ENCODE results near the gene KCNMA1.

Gene KCNMA1

DNA sequence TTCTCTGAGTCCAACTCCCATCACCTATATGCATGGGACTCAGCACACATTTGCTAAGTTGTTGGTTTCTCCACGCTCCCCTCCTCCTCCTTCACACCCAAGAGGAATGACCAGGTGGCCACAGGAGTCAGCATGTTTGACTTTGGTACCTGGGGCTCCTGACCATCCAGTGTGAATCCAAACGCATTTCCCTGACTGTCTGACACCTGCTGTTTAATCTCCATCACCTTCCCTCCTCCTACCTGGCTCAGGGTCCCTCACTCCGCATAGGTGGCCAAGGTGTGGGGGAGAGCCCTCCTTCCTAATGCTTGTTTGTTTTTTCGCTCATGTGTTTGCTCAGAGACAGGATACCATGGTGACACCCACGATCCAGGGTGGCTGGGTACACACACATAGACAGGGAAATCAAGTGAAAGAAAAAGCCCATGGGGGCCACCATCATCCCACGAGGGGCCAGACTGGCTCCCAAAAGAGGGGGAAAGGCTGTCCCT is 194.9 kb downstream of the KCNMA1 start:
- H3K4me3 ChIP-seq (IDR thresholded peaks at IDR 0.05; ENCODE audit: insufficient read depth, low read depth, low read length): no peak overlapping the region
- no peaks in the 10 kb centered on the region for H3K27me3 ChIP-seq (ENCODE audit: insufficient read depth, low read depth)
- no peak overlapping the region for H3K4me2 ChIP-seq
- H3K36me3 ChIP-seq (ENCODE audit: insufficient read depth): no peaks in the 10 kb centered on the region
- H3K27ac ChIP-seq: no peak overlapping the region
- no peaks in the 10 kb centered on the region for H3K79me2 ChIP-seq (ENCODE audit: insufficient read depth, low read depth)
- H4K20me1 ChIP-seq (ENCODE audit: insufficient read depth): no peaks in the 10 kb centered on the region
- H3K4me1 ChIP-seq (ENCODE audit: low read depth, poor library complexity, severe bottlenecking): no peaks in the 10 kb centered on the region
- H2AFZ ChIP-seq (ENCODE audit: low read depth): no peak overlapping the region
- H3K9ac ChIP-seq: no peak overlapping the region
- TF ChIP-seq, protein P1, sequence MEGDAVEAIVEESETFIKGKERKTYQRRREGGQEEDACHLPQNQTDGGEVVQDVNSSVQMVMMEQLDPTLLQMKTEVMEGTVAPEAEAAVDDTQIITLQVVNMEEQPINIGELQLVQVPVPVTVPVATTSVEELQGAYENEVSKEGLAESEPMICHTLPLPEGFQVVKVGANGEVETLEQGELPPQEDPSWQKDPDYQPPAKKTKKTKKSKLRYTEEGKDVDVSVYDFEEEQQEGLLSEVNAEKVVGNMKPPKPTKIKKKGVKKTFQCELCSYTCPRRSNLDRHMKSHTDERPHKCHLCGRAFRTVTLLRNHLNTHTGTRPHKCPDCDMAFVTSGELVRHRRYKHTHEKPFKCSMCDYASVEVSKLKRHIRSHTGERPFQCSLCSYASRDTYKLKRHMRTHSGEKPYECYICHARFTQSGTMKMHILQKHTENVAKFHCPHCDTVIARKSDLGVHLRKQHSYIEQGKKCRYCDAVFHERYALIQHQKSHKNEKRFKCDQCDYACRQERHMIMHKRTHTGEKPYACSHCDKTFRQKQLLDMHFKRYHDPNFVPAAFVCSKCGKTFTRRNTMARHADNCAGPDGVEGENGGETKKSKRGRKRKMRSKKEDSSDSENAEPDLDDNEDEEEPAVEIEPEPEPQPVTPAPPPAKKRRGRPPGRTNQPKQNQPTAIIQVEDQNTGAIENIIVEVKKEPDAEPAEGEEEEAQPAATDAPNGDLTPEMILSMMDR (conservative IDR thresholded peaks at IDR 0.05; ENCODE audit: low read depth, low read length): no peak

DNA sequence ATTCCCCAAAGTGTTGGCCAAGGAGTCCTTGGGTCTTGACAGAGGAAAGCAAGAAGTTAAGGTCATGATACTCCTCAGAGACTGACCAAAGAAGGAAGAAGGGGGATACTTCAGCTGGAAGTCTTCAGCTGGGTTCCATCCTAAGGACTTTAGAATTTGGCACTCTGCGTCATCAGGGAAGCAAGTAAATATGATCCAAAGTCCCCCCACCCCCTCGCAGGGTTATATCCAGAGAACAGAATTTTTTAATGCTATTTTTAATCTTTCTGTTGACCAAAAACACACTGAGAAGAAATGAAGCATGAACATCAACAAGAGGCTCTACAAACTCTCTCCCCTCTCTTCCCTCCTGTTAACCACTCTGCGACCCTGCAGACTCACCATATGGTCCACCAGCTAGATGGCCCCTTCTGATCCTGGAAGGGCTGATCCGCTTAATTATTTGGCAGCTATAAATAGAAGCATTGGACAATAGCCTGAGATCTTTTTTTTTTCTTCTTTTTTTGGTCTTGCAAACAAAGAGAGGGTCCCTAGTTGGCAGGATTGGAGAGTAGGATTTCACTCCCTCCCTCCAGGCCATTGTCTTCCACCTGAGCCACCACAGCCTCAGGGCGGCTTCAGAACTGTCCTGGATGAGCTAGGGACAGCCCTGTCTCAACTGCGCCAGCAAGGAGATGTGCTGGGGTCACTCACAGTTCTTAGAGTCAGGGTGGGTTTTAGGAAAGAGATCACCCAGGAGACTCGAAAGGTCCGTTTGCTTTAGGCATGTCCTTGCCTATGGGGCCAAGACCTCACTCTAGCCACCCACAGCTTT is 196.0 kb downstream of the KCNMA1 start:
- TF ChIP-seq, protein P1 (conservative IDR thresholded peaks at IDR 0.05; ENCODE audit: low read depth, low read length): no peak
- Histone ChIP-seq H3K27ac (no peak overlapping the region), H3K4me1 (ENCODE audit: low read depth, poor library complexity, severe bottlenecking) (no peaks in the 10 kb centered on the region), H3K36me3 (ENCODE audit: insufficient read depth) (no peaks in the 10 kb centered on the region), H3K27me3 (ENCODE audit: insufficient read depth, low read depth) (no peaks in the 10 kb centered on the region), H4K20me1 (ENCODE audit: insufficient read depth) (no peaks in the 10 kb centered on the region), H3K79me2 (ENCODE audit: insufficient read depth, low read depth) (no peaks in the 10 kb centered on the region), H3K4me3 (IDR thresholded peaks at IDR 0.05; ENCODE audit: insufficient read depth, low read depth, low read length) (no peak overlapping the region), H3K4me2 (no peak overlapping the region), H2AFZ (ENCODE audit: low read depth) (no peak overlapping the region), H3K9ac (no peak overlapping the region)

DNA sequence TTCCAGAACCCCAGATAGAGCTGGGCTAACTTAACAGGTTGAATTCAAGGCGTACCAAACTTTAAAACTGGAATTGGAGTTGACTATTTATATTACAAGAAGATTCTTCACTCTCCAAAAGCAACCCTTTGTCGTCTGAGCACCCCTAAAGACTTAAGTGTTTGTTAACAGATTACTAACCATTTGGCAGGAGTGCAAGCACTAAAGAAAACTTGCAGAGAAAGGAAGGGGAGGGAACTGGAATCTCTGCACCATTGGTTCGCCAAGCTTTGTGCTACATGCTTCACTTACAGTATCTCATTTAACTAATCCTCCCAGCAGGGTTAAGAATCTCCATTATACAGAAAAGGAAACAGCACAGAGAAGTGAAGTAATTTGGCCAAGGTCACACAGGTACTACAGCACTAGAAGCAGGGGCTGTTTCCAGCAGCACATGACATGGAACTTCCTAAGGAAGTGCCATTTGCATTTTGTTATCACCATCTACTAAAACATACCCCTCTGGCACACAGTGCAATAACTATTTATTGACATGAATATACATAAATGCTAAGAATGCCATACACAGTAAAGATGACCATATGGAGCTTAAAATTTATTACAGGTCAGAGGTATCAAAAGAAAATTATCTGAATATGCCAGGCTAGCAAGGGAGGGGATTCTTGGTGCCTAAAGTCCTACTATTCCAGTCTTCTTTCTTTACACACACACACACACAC is 201.2 kb downstream of the KCNMA1 start:
- no peak overlapping the region for H3K4me3 ChIP-seq (IDR thresholded peaks at IDR 0.05; ENCODE audit: insufficient read depth, low read depth, low read length)
- no peaks in the 10 kb centered on the region for H3K36me3 ChIP-seq (ENCODE audit: insufficient read depth)
- H3K4me1 ChIP-seq (ENCODE audit: low read depth, poor library complexity, severe bottlenecking): no peaks in the 10 kb centered on the region
- H3K4me2 ChIP-seq: no peak overlapping the region
- H2AFZ ChIP-seq (ENCODE audit: low read depth): no peak overlapping the region
- no peak overlapping the region for H3K27ac ChIP-seq
- TF ChIP-seq, protein P1 (conservative IDR thresholded peaks at IDR 0.05; ENCODE audit: low read depth, low read length): no peak
- no peaks in the 10 kb centered on the region for H4K20me1 ChIP-seq (ENCODE audit: insufficient read depth)
- H3K79me2 ChIP-seq (ENCODE audit: insufficient read depth, low read depth): no peaks in the 10 kb centered on the region
- H3K27me3 ChIP-seq (ENCODE audit: insufficient read depth, low read depth): no peaks in the 10 kb centered on the region
- no peak overlapping the region for H3K9ac ChIP-seq

DNA sequence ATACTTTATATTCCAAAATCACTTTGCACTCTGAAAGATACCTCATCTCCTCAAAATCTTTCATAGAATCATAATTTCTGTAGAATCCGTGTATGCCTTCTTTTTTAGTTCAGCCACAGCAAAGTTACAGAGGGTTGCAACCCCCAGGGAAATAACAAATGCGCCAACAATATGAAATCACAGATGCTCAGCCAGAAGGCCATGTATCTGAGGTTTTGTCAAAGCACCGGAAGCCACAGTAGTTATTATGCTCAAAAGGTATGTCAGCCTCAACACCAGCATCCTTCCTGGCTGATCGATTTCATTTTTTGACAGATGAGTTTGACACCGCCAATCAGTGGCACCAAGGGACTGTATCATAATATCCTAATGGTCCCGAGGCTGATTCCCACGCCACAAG is 204.1 kb downstream of the KCNMA1 start:
- no peaks in the 10 kb centered on the region for H3K79me2 ChIP-seq (ENCODE audit: insufficient read depth, low read depth)
- TF ChIP-seq, protein P1 (conservative IDR thresholded peaks at IDR 0.05; ENCODE audit: low read depth, low read length): no peak
- no peak overlapping the region for H2AFZ ChIP-seq (ENCODE audit: low read depth)
- H3K27ac ChIP-seq: no peak overlapping the region
- H3K4me1 ChIP-seq (ENCODE audit: low read depth, poor library complexity, severe bottlenecking): no peaks in the 10 kb centered on the region
- no peaks in the 10 kb centered on the region for H4K20me1 ChIP-seq (ENCODE audit: insufficient read depth)
- no peak overlapping the region for H3K9ac ChIP-seq
- no peak overlapping the region for H3K4me3 ChIP-seq (IDR thresholded peaks at IDR 0.05; ENCODE audit: insufficient read depth, low read depth, low read length)
- H3K4me2 ChIP-seq: no peak overlapping the region
- H3K36me3 ChIP-seq (ENCODE audit: insufficient read depth): no peaks in the 10 kb centered on the region
- no peaks in the 10 kb centered on the region for H3K27me3 ChIP-seq (ENCODE audit: insufficient read depth, low read depth)

Data from KMS-11 (cell line).